Gastrocnemius medialis (tissue), 4 donors: ENCODE results near the gene CHCHD2. TPM values are rescaled to one million over a fixed set of nuclear protein-coding genes. Genes with fewer than 3 reads are reported as not detected.
"Not testable (repeated sequence)": the region's sequence is repeated elsewhere in the genome, so short reads cannot be mapped to it uniquely, and the experiment has no call there.

Source experiments
- ATAC-seq, 2 donors: fragments of 150-250 bp; one replicate each; pipeline ENCODE4 v1.9.1; 2016
- DNase-seq, 2 donors: peaks; one replicate each; pipeline ENCODE4 v3.0.0-alpha.2; 2019
- H3K27ac ChIP-seq, 4 donors: fragments of 200-600 bp; sonication (generic); 1 replicate in 1 of 4; 2 replicates in 3 of 4; pipeline ENCODE4 v1.5.1; 2016 to 2018; ENCODE audit warnings: mild to moderate bottlenecking in 2 of 4, moderate library complexity in 1 of 4
- H3K27me3 ChIP-seq, 3 donors: fragments of 200-600 bp; sonication (generic) in 2 of 3; 1 replicate in 1 of 3; 2 replicates in 2 of 3; pipeline versions ENCODE4 v1.5.1 to v1.6.0; 2016 to 2019; ENCODE audit warnings: mild to moderate bottlenecking in 1 of 3, moderate library complexity in 1 of 3
- H3K36me3 ChIP-seq, 2 donors: fragments of 200-600 bp; sonication (generic) in 1 of 2; one replicate each; pipeline ENCODE4 v1.5.1; 2017 to 2018
- H3K4me1 ChIP-seq, 2 donors: fragments of 200-600 bp; sonication (generic) in 1 of 2; one replicate each; pipeline ENCODE4 v1.5.1; 2016 to 2017; ENCODE audit warnings: mild to moderate bottlenecking in 2 of 2
- H3K4me3 ChIP-seq, 4 donors: fragments of 200-600 bp; sonication (generic) in 3 of 4; 1 replicate in 1 of 4; 2 replicates in 3 of 4; pipeline ENCODE4 v1.5.1; 2016 to 2019; ENCODE audit warnings: mild to moderate bottlenecking in 2 of 4
- H3K9me3 ChIP-seq, 3 donors: fragments of 200-600 bp; sonication (generic) in 2 of 3; 1 replicate in 1 of 3; 2 replicates in 2 of 3; pipeline ENCODE4 v1.5.1; 2016 to 2019
- POLR2A ChIP-seq, 2 donors: fragments of 450-650 bp; IDR thresholded peaks; one replicate each; pipeline ENCODE4 v1.6.1; 2017; ENCODE audit warnings: antibody characterized with exemption in 2 of 2, mild to moderate bottlenecking in 2 of 2, moderate library complexity in 2 of 2
- in situ Hi-C, 4 donors: fragments of 200-750 bp; cut with MboI; loops; one replicate each; pipeline versions ENCODE4 v1.15.0 to v1.8.0; 2017; ENCODE audit warnings: low sequenced_read_pairs in 4 of 4
- intact Hi-C: fragments of 100-400 bp; cut with DNase I; formaldehyde crosslinking; loops from one replicate; pipeline ENCODE4 v1.15.1; 2023; ENCODE audit warnings: low total_unique reads
- total RNA-seq, 4 donors: library from RNA; depleted of rRNA; stranded (reverse); fragments of >200 nt; gene quantifications; one replicate each; pipeline versions ENCODE4 v1.1.0 to v1.2.3, GENCODE V29; 2016
- TF ChIP-seq, protein P1 (sequence below), 5 experiments: fragments of 450-650 bp in 3 of 5; fragments of 200-600 bp in 2 of 5; sonication (generic) in 2 of 5; IDR thresholded peaks in 4 of 5; conservative IDR thresholded peaks in 1 of 5; 1 replicate in 4 of 5; 2 replicates in 1 of 5; pipeline ENCODE4 v1.5.1; 2016 to 2019; ENCODE audit warnings: antibody characterized with exemption in 5 of 5, mild to moderate bottlenecking in 3 of 5, moderate library complexity in 3 of 5

The CHCHD2 gene
- total RNA-seq, 4 donors from 2014 or later: 540 to 822 (median 655) TPM

DNA sequence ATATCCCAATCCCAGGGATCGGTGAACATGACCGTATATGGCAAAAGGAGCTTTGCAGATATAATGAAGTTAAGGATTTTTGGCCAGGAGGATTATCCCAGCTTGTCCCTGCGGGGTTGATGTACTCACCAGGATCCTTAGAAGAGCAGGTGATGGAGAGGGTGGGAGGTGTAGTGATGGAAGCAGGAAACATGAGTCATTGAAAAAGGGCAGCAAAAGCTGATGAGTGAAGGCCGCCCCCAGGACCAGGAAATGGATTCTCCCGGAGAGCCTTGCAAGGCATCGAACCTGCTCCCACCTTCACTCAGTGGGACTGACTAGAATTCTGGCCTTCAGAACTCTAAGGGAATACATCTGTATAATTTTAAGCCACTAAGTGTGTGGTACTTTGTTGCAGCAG is 15.2 kb upstream of the CHCHD2 start:
- intact Hi-C loops (no loop called here), in situ Hi-C loops (no loop called here)
- Histone ChIP-seq H3K27ac (no peak overlapping the region), H3K4me1 (no peaks in the 10 kb centered on the region), H3K36me3 (no peaks in the 10 kb centered on the region), H3K9me3 (no peaks in the 10 kb centered on the region), H3K27me3 (peaks cover 0 to 6% (median 1%) of the 10 kb centered on the region in 3 donors), H3K4me3 (no peak overlapping the region)
- TF ChIP-seq, protein P1, sequence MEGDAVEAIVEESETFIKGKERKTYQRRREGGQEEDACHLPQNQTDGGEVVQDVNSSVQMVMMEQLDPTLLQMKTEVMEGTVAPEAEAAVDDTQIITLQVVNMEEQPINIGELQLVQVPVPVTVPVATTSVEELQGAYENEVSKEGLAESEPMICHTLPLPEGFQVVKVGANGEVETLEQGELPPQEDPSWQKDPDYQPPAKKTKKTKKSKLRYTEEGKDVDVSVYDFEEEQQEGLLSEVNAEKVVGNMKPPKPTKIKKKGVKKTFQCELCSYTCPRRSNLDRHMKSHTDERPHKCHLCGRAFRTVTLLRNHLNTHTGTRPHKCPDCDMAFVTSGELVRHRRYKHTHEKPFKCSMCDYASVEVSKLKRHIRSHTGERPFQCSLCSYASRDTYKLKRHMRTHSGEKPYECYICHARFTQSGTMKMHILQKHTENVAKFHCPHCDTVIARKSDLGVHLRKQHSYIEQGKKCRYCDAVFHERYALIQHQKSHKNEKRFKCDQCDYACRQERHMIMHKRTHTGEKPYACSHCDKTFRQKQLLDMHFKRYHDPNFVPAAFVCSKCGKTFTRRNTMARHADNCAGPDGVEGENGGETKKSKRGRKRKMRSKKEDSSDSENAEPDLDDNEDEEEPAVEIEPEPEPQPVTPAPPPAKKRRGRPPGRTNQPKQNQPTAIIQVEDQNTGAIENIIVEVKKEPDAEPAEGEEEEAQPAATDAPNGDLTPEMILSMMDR (IDR thresholded peaks at IDR 0.05 in 4 of 5, conservative IDR thresholded peaks at IDR 0.05 in 1 of 5): no peak
- no peak for TF ChIP-seq POLR2A (IDR thresholded peaks at IDR 0.05)
- no peak for DNase-seq
- no peak for ATAC-seq

DNA sequence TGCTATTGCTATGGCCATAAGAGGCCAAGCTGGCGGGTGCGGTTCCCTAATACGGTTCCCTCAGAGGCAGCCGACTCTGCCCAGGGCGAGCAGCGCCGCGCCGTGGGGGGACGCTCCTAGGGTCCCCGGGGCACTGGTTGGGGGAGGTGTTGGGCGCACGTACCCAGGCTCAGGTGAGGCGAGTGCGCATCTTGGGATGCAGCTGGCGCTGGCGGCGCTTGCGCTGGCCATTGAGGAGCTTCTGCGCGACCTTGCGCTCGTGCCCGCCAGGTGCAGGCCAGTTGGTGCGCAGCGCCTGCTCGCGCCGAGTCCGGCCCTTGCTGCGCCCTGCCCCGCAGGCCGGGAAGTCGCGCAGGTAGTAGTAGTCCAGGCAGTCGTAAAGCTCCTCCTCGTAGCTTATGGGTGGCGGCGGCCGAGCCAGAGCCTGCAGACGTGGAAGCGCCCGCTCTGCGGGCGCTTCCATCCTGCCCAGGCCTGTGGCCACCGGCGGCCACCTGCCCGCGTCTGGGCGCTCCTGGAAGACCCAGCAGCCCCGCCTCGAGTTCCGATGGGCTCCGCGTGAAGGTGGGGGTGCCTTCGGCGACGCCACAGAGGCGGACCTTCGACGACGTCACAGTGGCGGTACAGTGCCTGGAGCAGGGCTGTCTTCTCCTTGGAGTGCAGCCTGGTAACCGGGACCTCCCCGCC is 9.7 kb upstream of the CHCHD2 start, which contains the start of gene NUPR2:
Gene NUPR2, minus strand, starts transcription at position 566 of the 687 bp plus-strand sequence. Its CDS starts 103 bp downstream, at position 463.
- peak within 1 kb of the TSS in 1 of 4 donors; percentile 21 for H3K4me3 ChIP-seq
- no peaks in the 10 kb centered on the region for H3K4me1 ChIP-seq
- H3K36me3 ChIP-seq: no peaks in the 10 kb centered on the region
- in situ Hi-C loops: no loop called here
- H3K9me3 ChIP-seq: no peaks in the 10 kb centered on the region
- intact Hi-C loops: no loop called here
- no peak for ATAC-seq
- TF ChIP-seq POLR2A (IDR thresholded peaks at IDR 0.05): no peak
- TF ChIP-seq, protein P1 (IDR thresholded peaks at IDR 0.05 in 4 of 5, conservative IDR thresholded peaks at IDR 0.05 in 1 of 5): no peak
- no peak for DNase-seq
- H3K27ac ChIP-seq: no peak within 1 kb of the TSS
- peaks cover 9 to 13% (median 11%) of the 10 kb centered on the region in 3 donors for H3K27me3 ChIP-seq

DNA sequence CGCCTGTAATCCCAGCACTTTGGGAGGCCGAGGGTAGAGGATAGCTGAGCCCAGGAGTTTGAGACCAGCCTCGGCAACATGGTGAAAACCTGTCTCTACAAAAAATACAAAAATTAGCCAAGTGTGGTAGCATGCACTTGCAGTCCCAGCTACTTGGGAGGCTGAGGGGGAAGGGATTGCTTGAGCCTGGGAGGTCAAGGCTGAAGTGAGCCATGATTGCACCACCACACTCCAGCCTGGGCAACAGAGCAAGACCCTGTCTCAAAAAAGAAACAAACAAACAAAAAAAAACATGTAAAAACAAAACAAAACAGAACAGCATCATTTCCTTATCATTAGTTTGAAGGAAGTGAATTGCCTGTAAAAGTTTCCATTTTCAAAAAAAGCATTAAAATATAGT is 6.0 kb upstream of the CHCHD2 start:
- H3K27me3 ChIP-seq: peaks cover 9 to 13% (median 11%) of the 10 kb centered on the region in 3 donors
- H3K9me3 ChIP-seq, H3K4me3 ChIP-seq, H3K4me1 ChIP-seq, intact Hi-C loops, in situ Hi-C loops, H3K36me3 ChIP-seq, H3K27ac ChIP-seq, ATAC-seq, DNase-seq: not testable (repeated sequence)

DNA sequence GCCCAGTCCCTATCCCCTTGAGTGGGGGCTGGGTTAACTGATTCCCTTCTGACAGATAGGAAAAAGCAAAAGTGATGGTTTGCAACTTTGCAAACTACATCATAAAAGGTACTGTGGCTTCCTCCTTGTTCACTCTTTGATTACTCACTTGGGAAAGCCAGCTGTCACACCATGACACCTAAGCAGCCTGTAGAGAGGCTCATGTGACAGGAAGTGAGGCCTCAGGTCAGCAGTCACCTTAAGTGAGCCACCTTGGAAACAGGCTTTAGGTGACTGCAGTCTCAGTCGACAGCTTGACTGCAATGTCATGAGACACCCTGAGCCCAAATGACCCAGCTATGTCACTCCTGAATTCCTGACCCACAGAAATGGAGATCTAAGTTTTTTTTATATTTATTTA is 4.3 kb upstream of the CHCHD2 start:
- intact Hi-C loops (no loop called here), in situ Hi-C loops (no loop called here)
- H3K27ac ChIP-seq: no peak overlapping the region
- ATAC-seq (no peak), DNase-seq (no peak)
- H3K9me3 ChIP-seq: no peaks in the 10 kb centered on the region
- TF ChIP-seq POLR2A (IDR thresholded peaks at IDR 0.05): no peak
- TF ChIP-seq, protein P1 (IDR thresholded peaks at IDR 0.05 in 4 of 5, conservative IDR thresholded peaks at IDR 0.05 in 1 of 5): no peak
- H3K4me1 ChIP-seq: peaks cover 0 to 3% of the 10 kb centered on the region in 2 donors
- no peaks in the 10 kb centered on the region for H3K36me3 ChIP-seq
- peaks cover 0 to 2% (median under 1%) of the 10 kb centered on the region in 3 donors for H3K27me3 ChIP-seq
- H3K4me3 ChIP-seq: no peak overlapping the region

DNA sequence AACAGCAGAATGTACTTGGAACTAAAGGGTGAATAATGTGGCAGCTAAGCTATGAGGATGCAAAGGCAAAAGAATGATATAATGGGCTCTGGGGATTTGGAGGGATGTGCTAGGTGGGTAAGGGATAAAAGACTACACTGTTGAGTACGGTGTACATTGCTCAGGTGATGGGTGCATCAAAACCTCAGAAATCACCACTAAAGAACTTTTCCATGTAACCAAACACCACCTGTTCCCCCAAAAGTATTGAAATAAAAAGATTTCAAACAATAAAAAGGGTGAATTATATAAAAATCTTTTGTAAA is 1.6 kb upstream of the CHCHD2 start:
- H3K36me3 ChIP-seq: peaks cover 0 to 14% of the 10 kb centered on the region in 2 donors
- intact Hi-C loops: loop anchor here (2.0 to 10.0 kb wide), 4 partner anchors 15 to 533 kb away; partner anchors contain the start of genes CCT6A, PHKG1, PSPH and VOPP1
- no peak overlapping the region for H3K4me3 ChIP-seq
- H3K27ac ChIP-seq: no peak overlapping the region
- peaks cover 18 to 19% of the 10 kb centered on the region in 2 donors for H3K4me1 ChIP-seq
- in situ Hi-C loops: no loop called here
- no peaks in the 10 kb centered on the region for H3K27me3 ChIP-seq
- DNase-seq (no peak), ATAC-seq (no peak)
- TF ChIP-seq POLR2A (IDR thresholded peaks at IDR 0.05): no peak
- TF ChIP-seq, protein P1 (IDR thresholded peaks at IDR 0.05 in 4 of 5, conservative IDR thresholded peaks at IDR 0.05 in 1 of 5): no peak
- H3K9me3 ChIP-seq: no peaks in the 10 kb centered on the region
